Measurements from ENCODE around the gene SRGAP1. TPM values are rescaled to one million over a fixed set of nuclear protein-coding genes. Genes with fewer than 3 reads are reported as not detected.
"Not testable (repeated sequence)": the region's sequence is repeated elsewhere in the genome, so short reads cannot be mapped to it uniquely, and the experiment has no call there.

SRGAP1 gene
- total RNA-seq, 2 experiments from 2014 or later, result not detected

DNA sequence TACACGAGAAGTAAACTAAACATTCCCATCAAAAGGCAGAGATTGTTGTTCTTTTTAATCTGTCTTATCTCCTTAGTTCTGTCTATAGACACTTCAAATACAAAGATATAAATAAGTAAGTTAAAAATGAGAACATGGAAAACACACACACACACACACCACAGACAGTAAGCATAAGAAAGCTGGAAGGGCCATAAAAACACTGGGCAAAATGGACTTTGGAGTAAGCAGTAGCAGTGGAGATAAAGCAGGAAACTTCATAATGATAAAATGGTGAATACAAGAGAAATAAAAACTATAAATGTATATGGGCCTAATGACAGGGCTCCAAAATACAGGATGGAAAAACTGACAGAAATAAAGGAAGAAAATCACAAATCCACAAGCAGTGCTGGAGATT lies 345.0 kb downstream of the SRGAP1 start:
- Mint-ChIP-seq H3K27ac (no peak overlapping the region), H3K4me3 (no peak overlapping the region), H3K4me1 (ENCODE audit: low read depth) (peaks cover 9% of the 10 kb centered on the region), H3K36me3 (ENCODE audit: low read depth) (peaks cover 18% of the 10 kb centered on the region), H3K27me3 (ENCODE audit: low read depth) (no peaks in the 10 kb centered on the region), H3K9me3 (ENCODE audit: insufficient read depth) (no peaks in the 10 kb centered on the region)
- ChIA-PET POLR2A (no interaction called here), CTCF (no interaction called here)
- ATAC-seq (no peak), DNase-seq (no peak)

GRCh38 chr12:64190140-64190539 lies 345.6 kb downstream of the SRGAP1 start:
- H3K27ac Mint-ChIP-seq, result no peak overlapping the region
- H3K9me3 Mint-ChIP-seq (ENCODE audit: insufficient read depth), result no peaks in the 10 kb centered on the region
- H3K4me3 Mint-ChIP-seq, result no peak overlapping the region
- DNase-seq, result no peak
- CTCF ChIA-PET, result no interaction called here
- peaks cover 9% of the 10 kb centered on the region for H3K4me1 Mint-ChIP-seq (ENCODE audit: low read depth)
- POLR2A ChIA-PET, result no interaction called here
- H3K27me3 Mint-ChIP-seq (ENCODE audit: low read depth), result no peaks in the 10 kb centered on the region
- ATAC-seq, result no peak
- H3K36me3 Mint-ChIP-seq (ENCODE audit: low read depth), result peaks cover 22% of the 10 kb centered on the region

DNA sequence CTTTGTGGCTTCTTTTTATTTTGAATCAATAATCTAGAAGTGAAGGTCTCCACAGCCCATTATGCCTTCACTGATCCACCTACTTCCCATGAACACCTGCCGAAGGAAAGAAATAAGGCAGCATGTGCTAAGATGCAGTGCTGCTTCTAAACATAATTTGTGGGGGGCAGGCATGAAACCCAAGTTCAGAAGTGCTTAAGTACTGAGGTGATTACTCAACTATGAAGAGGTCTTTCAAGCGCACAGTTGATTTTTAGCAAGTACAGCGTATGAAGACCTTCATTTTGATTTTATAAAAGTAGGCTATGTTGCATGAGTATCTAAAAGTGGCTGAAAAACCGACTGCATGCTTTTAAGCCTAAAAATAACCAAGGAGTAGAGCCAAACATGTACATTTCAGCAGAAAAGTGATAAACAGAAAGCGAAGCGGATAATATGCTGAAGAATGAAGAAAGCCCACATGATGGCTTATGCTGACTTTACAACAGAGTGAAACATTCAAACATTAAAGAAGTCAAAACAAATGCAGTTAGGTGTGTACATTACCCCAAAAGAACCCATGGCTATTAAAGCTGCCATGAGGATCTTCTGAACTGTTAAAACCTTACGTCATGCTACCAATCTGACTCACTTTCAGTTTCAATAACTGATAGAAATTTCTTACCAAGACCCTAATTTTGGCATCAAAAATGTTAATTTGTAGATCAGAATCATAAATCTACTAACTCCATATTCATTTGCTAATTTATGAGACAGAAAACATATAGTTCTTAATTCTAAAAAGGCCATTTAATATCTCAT lies 348.3 kb downstream of the SRGAP1 start:
- Mint-ChIP-seq H3K36me3 (ENCODE audit: low read depth) (peaks cover 23% of the 10 kb centered on the region), H3K4me1 (ENCODE audit: low read depth) (peaks cover 9% of the 10 kb centered on the region), H3K9me3 (ENCODE audit: insufficient read depth) (no peaks in the 10 kb centered on the region), H3K4me3 (no peak overlapping the region), H3K27me3 (ENCODE audit: low read depth) (no peaks in the 10 kb centered on the region), H3K27ac (peak overlapping the region; percentile 43)
- no peak for ATAC-seq
- no peak for DNase-seq
- ChIA-PET CTCF (no interaction called here), POLR2A (no interaction called here)

GRCh38 chr12:64193931-64194330 lies 349.4 kb downstream of the SRGAP1 start:
- ChIA-PET CTCF (interaction anchor here (0.9 kb wide), 1 partner anchor 9 kb away, joined by 3 read pairs; no protein-coding TSS in a partner anchor), POLR2A (no interaction called here)
- no peak for DNase-seq
- Mint-ChIP-seq H3K4me3 (no peak overlapping the region), H3K36me3 (ENCODE audit: low read depth) (peaks cover 23% of the 10 kb centered on the region), H3K27me3 (ENCODE audit: low read depth) (no peaks in the 10 kb centered on the region), H3K4me1 (ENCODE audit: low read depth) (peaks cover 9% of the 10 kb centered on the region), H3K9me3 (ENCODE audit: insufficient read depth) (no peaks in the 10 kb centered on the region), H3K27ac (no peak overlapping the region)
- ATAC-seq, result no peak

- H3K4me1 Mint-ChIP-seq (ENCODE audit: low read depth), result peaks cover 9% of the 10 kb centered on the region
- POLR2A ChIA-PET, result no interaction called here
- DNase-seq (no peak), ATAC-seq (no peak)
- peaks cover 23% of the 10 kb centered on the region for H3K36me3 Mint-ChIP-seq (ENCODE audit: low read depth)
- H3K27ac Mint-ChIP-seq, result no peak overlapping the region
- CTCF ChIA-PET, result interaction anchor here (0.9 kb wide), 1 partner anchor 10 kb away, joined by 3 read pairs; no protein-coding TSS in a partner anchor
- H3K27me3 Mint-ChIP-seq (ENCODE audit: low read depth), result no peaks in the 10 kb centered on the region
- no peak overlapping the region for H3K4me3 Mint-ChIP-seq
- no peaks in the 10 kb centered on the region for H3K9me3 Mint-ChIP-seq (ENCODE audit: insufficient read depth)
These were observed 350.0 kb downstream of the SRGAP1 start for GRCh38 chr12:64194333-64195149.

GRCh38 chr12:64195841-64196240 lies 351.3 kb downstream of the SRGAP1 start:
- POLR2A ChIA-PET; DNase-seq; H3K4me1 Mint-ChIP-seq (ENCODE audit: low read depth); ATAC-seq; CTCF ChIA-PET; H3K27ac Mint-ChIP-seq; H3K4me3 Mint-ChIP-seq; H3K27me3 Mint-ChIP-seq (ENCODE audit: low read depth); H3K9me3 Mint-ChIP-seq (ENCODE audit: insufficient read depth): not testable (repeated sequence)
- H3K36me3 Mint-ChIP-seq (ENCODE audit: low read depth), result peaks cover 23% of the 10 kb centered on the region

DNA sequence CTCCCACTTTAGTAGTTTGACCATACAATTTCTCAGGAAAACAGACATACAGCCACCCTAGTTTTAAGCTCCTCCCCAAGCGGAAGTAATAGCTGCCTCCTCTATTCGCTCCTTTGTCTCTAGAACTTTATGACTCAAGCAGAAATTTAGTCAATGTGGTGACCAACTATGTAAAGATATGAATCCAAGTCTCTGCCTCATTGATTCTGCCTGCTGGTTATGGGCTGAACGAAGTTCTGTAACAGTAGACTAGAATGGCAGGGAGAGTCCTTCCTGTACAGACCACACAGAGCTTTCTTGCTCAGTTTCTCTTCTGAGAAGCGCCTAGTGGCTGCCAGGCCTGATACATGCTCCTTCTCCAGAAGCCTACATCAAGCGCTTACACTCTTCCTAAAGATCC lies 358.5 kb downstream of the SRGAP1 start:
- ChIA-PET CTCF (no interaction called here), POLR2A (interaction anchor here (0.5 kb wide), 1 partner anchor 748 kb away, joined by 3 read pairs; no protein-coding TSS in a partner anchor)
- no peaks in the 10 kb centered on the region for H3K4me1 Mint-ChIP-seq (ENCODE audit: low read depth)
- no peak overlapping the region for H3K27ac Mint-ChIP-seq
- H3K9me3 Mint-ChIP-seq (ENCODE audit: insufficient read depth), result no peaks in the 10 kb centered on the region
- DNase-seq (no peak), ATAC-seq (no peak)
- H3K27me3 Mint-ChIP-seq (ENCODE audit: low read depth), result no peaks in the 10 kb centered on the region
- H3K4me3 Mint-ChIP-seq, result no peak overlapping the region
- peaks cover 10% of the 10 kb centered on the region for H3K36me3 Mint-ChIP-seq (ENCODE audit: low read depth)

GRCh38 chr12:64203775-64204174 lies 359.3 kb downstream of the SRGAP1 start:
- DNase-seq (no peak), ATAC-seq (no peak)
- Mint-ChIP-seq H3K4me1 (ENCODE audit: low read depth) (no peaks in the 10 kb centered on the region), H3K36me3 (ENCODE audit: low read depth) (peaks cover 14% of the 10 kb centered on the region), H3K4me3 (no peak overlapping the region), H3K27ac (no peak overlapping the region), H3K9me3 (ENCODE audit: insufficient read depth) (no peaks in the 10 kb centered on the region), H3K27me3 (ENCODE audit: low read depth) (no peaks in the 10 kb centered on the region)
- CTCF ChIA-PET, result no interaction called here
- POLR2A ChIA-PET, result no interaction called here

- peaks cover 14% of the 10 kb centered on the region for H3K36me3 Mint-ChIP-seq (ENCODE audit: low read depth)
- H3K27ac Mint-ChIP-seq, result no peak overlapping the region
- DNase-seq (no peak), ATAC-seq (no peak)
- no peak overlapping the region for H3K4me3 Mint-ChIP-seq
- ChIA-PET CTCF (interaction anchor here (1.2 kb wide), 1 partner anchor 13 kb away, joined by 3 read pairs; no protein-coding TSS in a partner anchor), POLR2A (no interaction called here)
- H3K27me3 Mint-ChIP-seq (ENCODE audit: low read depth), result no peaks in the 10 kb centered on the region
- no peaks in the 10 kb centered on the region for H3K4me1 Mint-ChIP-seq (ENCODE audit: low read depth)
- no peaks in the 10 kb centered on the region for H3K9me3 Mint-ChIP-seq (ENCODE audit: insufficient read depth)
These were observed 361.0 kb downstream of the SRGAP1 start for GRCh38 chr12:64205542-64205941.

DNA sequence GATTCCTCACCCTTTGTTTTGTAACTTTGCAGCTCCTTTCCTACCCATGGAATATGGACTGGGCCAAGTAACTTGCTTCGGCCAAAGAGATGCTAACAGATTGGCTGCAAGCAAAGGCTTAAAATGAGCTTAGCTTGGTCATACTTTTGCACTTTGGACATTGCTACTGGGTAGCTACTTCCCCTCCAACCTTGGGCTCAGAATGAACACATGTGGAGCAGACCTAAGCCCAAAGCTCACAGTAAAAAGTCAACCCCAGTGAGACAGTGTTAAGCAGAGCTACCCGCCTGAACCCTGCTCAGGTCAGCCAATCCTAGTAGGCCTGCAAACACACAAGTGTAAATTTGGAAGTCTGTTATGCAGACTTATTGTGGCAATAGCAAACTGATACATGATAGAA lies 363.0 kb downstream of the SRGAP1 start:
- H3K36me3 Mint-ChIP-seq (ENCODE audit: low read depth), result peaks cover 13% of the 10 kb centered on the region
- H3K27ac Mint-ChIP-seq, result no peak overlapping the region
- H3K4me3 Mint-ChIP-seq, result no peak overlapping the region
- no peak for DNase-seq
- ATAC-seq, result no peak
- no peaks in the 10 kb centered on the region for H3K4me1 Mint-ChIP-seq (ENCODE audit: low read depth)
- POLR2A ChIA-PET, result interaction anchor here (1.8 kb wide), 1 partner anchor 11 kb away, joined by 4 read pairs; no protein-coding TSS in a partner anchor
- no peaks in the 10 kb centered on the region for H3K9me3 Mint-ChIP-seq (ENCODE audit: insufficient read depth)
- CTCF ChIA-PET, result interaction anchor here (1.7 kb wide), 1 partner anchor 11 kb away, joined by 4 read pairs; no protein-coding TSS in a partner anchor
- no peaks in the 10 kb centered on the region for H3K27me3 Mint-ChIP-seq (ENCODE audit: low read depth)
